Adrenal gland (tissue), 12 donors: ENCODE results near the gene HLX. TPM values are rescaled to one million over a fixed set of nuclear protein-coding genes. Genes with fewer than 3 reads are reported as not detected.

Experiments used
- DNase-seq, 7 donors: peaks; one replicate each; pipeline ENCODE4 v3.0.0-alpha.2; 2019 to 2020
- H3K27ac ChIP-seq, 5 donors: fragments of 200-600 bp; sonication (generic) in 4 of 5; 1 replicate in 3 of 5; 2 replicates in 2 of 5; pipeline versions ENCODE4 v1.5.1 to v1.8.0; 2016 to 2020; ENCODE audit warnings: mild to moderate bottlenecking in 1 of 5
- H3K27me3 ChIP-seq: fragments of 200-600 bp; 2 replicates; pipeline ENCODE4 v1.8.0; 2021
- H3K36me3 ChIP-seq, 2 donors: fragments of 200-600 bp; replicated peaks in 1 of 2; 1 replicate in 1 of 2; 2 replicates in 1 of 2; pipeline versions ENCODE4 v1.5.1 to v1.8.0; 2018 to 2022
- H3K4me1 ChIP-seq, 2 donors: fragments of 200-600 bp; replicated peaks in 1 of 2; 1 replicate in 1 of 2; 2 replicates in 1 of 2; pipeline versions ENCODE4 v1.5.1 to v1.8.0; 2018 to 2021
- H3K4me3 ChIP-seq, 4 donors: fragments of 200-600 bp; sonication (generic) in 3 of 4; one replicate each; pipeline ENCODE4 v1.5.1; 2016 to 2018
- H3K9me3 ChIP-seq, 3 donors: fragments of 200-600 bp; sonication (generic) in 1 of 3; replicated peaks in 1 of 3; 1 replicate in 2 of 3; 2 replicates in 1 of 3; pipeline versions ENCODE4 v1.5.1 to v1.8.0; 2016 to 2021
- CTCF ChIP-seq, 6 experiments: fragments of 450-650 bp in 4 of 6; fragments of 200-600 bp in 2 of 6; sonication (generic) in 1 of 6; IDR thresholded peaks; 1 replicate in 5 of 6; 2 replicates in 1 of 6; pipeline versions ENCODE4 v1.5.1 to v1.8.0; 2016 to 2021; ENCODE audit warnings: antibody characterized with exemption in 6 of 6, mild to moderate bottlenecking in 2 of 6, moderate library complexity in 1 of 6
- POLR2A ChIP-seq, 2 donors: fragments of 450-650 bp; IDR thresholded peaks; one replicate each; pipeline ENCODE4 v1.6.1; 2017; ENCODE audit warnings: antibody characterized with exemption in 2 of 2, mild to moderate bottlenecking in 2 of 2, moderate library complexity in 1 of 2
- WGBS, 4 donors: extraction: QIAGEN DNeasy Blood & Tissue Kit in 2 of 4; methylation state at CpG; one replicate each; pipeline versions ENCODE4 v1.1.5 to v1.1.7; 2013 to 2017; 5-methylcytosine and 5-hydroxymethylcytosine counted together
- intact Hi-C, 2 donors: fragments of 100-400 bp; cut with DNase I; formaldehyde crosslinking; loops; one replicate each; pipeline versions ENCODE4 v1.14.1 to v1.15.0; 2022 to 2023
- polyA plus RNA-seq, 3 donors: library from polyadenylated mRNA; stranded (reverse); fragments of 200-250 nt in 2 of 3; fragments of 350-450 nt in 1 of 3; fragmentation: Illumina TruSeq in 1 of 3; extraction: RNeasy Lipid Tissue Mini Kit (QIAGEN cat#74804) in 1 of 3; gene quantifications; one replicate each; pipeline ENCODE4 v1.2.3, GENCODE V29; 2013 to 2014
- total RNA-seq, 9 donors: library from RNA; depleted of rRNA in 4 of 9; stranded (reverse); fragments of >200 nt in 4 of 9; fragments of 120-200 nt in 1 of 9; fragmentation: NEBNext Ultra II Directional in 1 of 9; extraction: Animal tissue kit (Norgen Biotek cat#: 25700) in 1 of 9; gene quantifications; one replicate each; pipeline versions ENCODE4 v1.1.0 to v1.2.4, GENCODE V29; 2013 to 2023
- donor health status: healthy with polysubstance abuse.
- donor health status: Bipolar disorder and iron deficiency.
- donor health status: DM: yes; HTN: yes; CAD: no.
- donor health status: DM: no; HTN: no; CAD: no.
- donor health status: DM: no; HTN: no; CAD: no.
- donor health status: DM: yes; HTN: yes; CAD: no.

The HLX gene
- total and polyA plus RNA-seq, 12 donors = 0.81 to 13.8 (median 7.0) TPM

DNA sequence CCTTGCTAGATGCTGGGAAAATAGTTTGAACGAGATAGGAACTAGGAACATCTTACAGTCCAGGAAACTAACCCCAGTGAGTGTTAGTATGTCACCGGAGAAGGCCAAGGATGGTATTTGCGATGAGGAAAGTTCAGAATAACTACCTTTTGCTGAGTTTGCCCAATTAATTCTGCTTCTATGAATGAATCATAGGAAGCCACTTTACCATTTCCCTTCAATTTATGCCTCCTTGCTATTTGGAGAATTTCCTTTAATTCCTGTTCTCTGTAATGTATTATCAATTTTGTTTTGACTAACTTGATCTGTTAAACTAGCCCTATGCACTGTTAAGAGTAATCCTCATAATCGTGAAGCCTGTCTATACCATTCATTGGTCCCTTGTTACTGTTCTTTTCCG lies 40.7 kb upstream of the HLX start:
- Histone ChIP-seq H3K4me1 (no peaks in the 10 kb centered on the region), H3K36me3 (no peaks in the 10 kb centered on the region), H3K27ac (no peak overlapping the region), H3K27me3 (no peaks in the 10 kb centered on the region), H3K4me3 (no peak overlapping the region), H3K9me3 (no peaks in the 10 kb centered on the region)
- no peak for DNase-seq
- intact Hi-C loops = no loop called here
- WGBS, 4 donors = 78 to 84% (median 82%) methylated on average over 5 of the region's 5 CpGs
- TF ChIP-seq POLR2A (IDR thresholded peaks at IDR 0.05) (no peak), CTCF (IDR thresholded peaks at IDR 0.05) (no peak)

- TF ChIP-seq POLR2A (IDR thresholded peaks at IDR 0.05) = no peak
- no peak for TF ChIP-seq CTCF (IDR thresholded peaks at IDR 0.05)
- no peak for DNase-seq
- WGBS, 4 donors = 41 to 57% (median 47%) methylated on average over 5 of the region's 5 CpGs
- Histone ChIP-seq H3K9me3 (no peaks in the 10 kb centered on the region), H3K4me1 (no peaks in the 10 kb centered on the region), H3K4me3 (no peak overlapping the region), H3K36me3 (no peaks in the 10 kb centered on the region), H3K27ac (no peak overlapping the region), H3K27me3 (no peaks in the 10 kb centered on the region)
- intact Hi-C loops = no loop called here
These were observed 39.8 kb upstream of the HLX start for GRCh38 chr1:220839474-220839873.

DNA sequence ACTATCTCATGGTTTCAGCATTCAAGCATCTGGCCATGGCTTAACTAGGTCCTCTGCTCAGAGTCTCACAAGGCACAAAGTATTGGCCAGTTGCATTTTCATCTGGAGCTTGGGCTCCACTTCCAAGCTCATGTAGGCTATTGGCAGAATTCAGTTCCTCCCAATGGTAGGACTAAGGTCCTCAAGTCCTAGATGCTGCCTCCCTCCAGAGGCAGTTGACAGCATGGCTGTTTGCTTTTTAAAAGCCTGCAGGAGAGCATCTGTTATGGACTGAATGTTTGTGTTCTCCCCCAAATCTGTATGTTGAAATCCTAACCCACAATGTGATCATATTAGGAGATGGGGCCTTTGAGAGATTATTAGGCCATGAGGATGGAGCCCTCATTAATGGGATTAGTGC lies 38.0 kb upstream of the HLX start:
- no peaks in the 10 kb centered on the region for H3K4me1 ChIP-seq
- intact Hi-C loops = no loop called here
- H3K27me3 ChIP-seq = no peaks in the 10 kb centered on the region
- H3K4me3 ChIP-seq = no peak overlapping the region
- DNase-seq = no peak
- no peaks in the 10 kb centered on the region for H3K9me3 ChIP-seq
- H3K27ac ChIP-seq = no peak overlapping the region
- TF ChIP-seq CTCF (IDR thresholded peaks at IDR 0.05) = no peak
- TF ChIP-seq POLR2A (IDR thresholded peaks at IDR 0.05) = no peak
- no peaks in the 10 kb centered on the region for H3K36me3 ChIP-seq

DNA sequence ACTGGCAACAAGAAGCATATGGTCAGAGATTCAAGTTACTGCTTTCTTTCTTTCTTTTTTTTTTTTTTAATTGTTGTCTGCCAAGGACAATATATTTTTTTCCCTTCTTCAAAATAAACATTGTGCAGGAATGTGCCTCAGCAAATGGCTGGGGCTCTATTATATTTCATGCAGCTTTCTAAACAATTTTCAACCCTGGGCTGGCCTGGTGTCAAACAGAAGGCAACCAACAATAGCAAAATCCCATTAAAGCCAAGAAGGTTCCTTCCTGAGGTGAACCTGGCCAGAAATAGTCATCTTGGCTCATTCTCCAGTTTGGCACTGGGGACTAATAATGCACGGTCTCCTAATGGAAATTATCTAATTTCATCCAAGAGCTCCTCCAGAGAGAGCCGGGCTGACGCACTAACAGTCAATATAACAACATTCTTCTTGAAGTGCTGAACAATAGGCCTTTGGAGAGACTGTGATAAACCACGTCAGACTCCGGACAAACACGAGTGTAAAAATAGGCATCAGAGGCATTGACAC lies 35.7 kb upstream of the HLX start:
- intact Hi-C loops = no loop called here
- Histone ChIP-seq H3K4me3 (no peak overlapping the region), H3K36me3 (no peaks in the 10 kb centered on the region), H3K27ac (no peak overlapping the region), H3K9me3 (no peaks in the 10 kb centered on the region), H3K4me1 (no peaks in the 10 kb centered on the region), H3K27me3 (no peaks in the 10 kb centered on the region)
- no peak for TF ChIP-seq POLR2A (IDR thresholded peaks at IDR 0.05)
- TF ChIP-seq CTCF (IDR thresholded peaks at IDR 0.05) = no peak
- 44 to 55% (median 49%) methylated on average over 4 to 6 of the region's 6 CpGs for WGBS, 4 donors
- peak; percentile 18 to 72 (median 35) for DNase-seq
